GM23338 (cell line): Measurements from ENCODE around the gene HMOX1.

ENCODE experiments used
- CREB1 ChIP-seq: fragments of 250-450 bp; sonication (Bioruptor Pico); IDR thresholded peaks from 2 replicates; pipeline ENCODE4 v1.5.0; 2020; ENCODE audit warnings: low read depth, mild to moderate bottlenecking, moderate library complexity
- EZH2 ChIP-seq: fragments of 200-600 bp; sonication (generic); IDR thresholded peaks from one replicate; pipeline ENCODE4 v1.8.0; 2017; ENCODE audit warnings: antibody characterized with exemption, mild to moderate bottlenecking, low read depth; ENCODE audit not compliant: unreplicated experiment
- EZH2phosphoT487 ChIP-seq: fragments of 200-600 bp; sonication (generic); IDR thresholded peaks from one replicate; pipeline ENCODE4 v1.8.1; 2018; ENCODE audit warnings: antibody characterized with exemption; ENCODE audit not compliant: unreplicated experiment
- JUNB ChIP-seq: IDR thresholded peaks from one replicate; pipeline ENCODE4 v1.6.1; 2016; ENCODE audit warnings: antibody characterized with exemption; ENCODE audit not compliant: unreplicated experiment
- POLR2AphosphoS5 ChIP-seq: IDR thresholded peaks from 2 replicates; pipeline ENCODE4 v1.6.1; 2016; ENCODE audit warnings: antibody characterized with exemption, low read depth
- REST ChIP-seq: IDR thresholded peaks from one replicate; pipeline ENCODE4 v1.6.1; 2018; ENCODE audit warnings: antibody characterized with exemption; ENCODE audit not compliant: unreplicated experiment
- ZNF331 ChIP-seq: fragments of 250-450 bp; sonication (Bioruptor Pico); IDR thresholded peaks from 2 replicates; pipeline ENCODE4 v1.5.0; 2020; ENCODE audit warnings: low read depth, mild to moderate bottlenecking, moderate library complexity
- TF ChIP-seq, protein P1 (sequence below), 2 experiments: fragments of 200-600 bp in 1 of 2; sonication (generic) in 1 of 2; conservative IDR thresholded peaks; 2 replicates each; pipeline versions ENCODE4 v1.5.1 to v1.6.1; 2016 to 2017; ENCODE audit warnings: antibody characterized with exemption in 2 of 2, low read depth in 2 of 2, mild to moderate bottlenecking in 2 of 2, moderate library complexity in 1 of 2

DNA sequence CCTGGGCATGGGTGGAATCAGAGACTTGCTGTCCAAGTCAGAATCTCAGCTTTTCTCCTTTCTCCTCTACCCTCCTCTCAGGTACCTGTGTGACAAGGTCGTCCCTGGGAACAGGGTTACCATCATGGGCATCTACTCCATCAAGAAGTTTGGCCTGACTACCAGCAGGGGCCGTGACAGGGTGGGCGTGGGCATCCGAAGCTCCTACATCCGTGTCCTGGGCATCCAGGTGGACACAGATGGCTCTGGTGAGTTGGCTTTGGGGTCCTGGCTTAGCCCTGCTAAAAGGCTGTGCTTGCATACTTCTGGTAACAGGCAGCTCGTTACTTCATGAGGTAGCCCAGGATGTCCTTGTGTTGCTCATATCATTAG lies 29.8 kb downstream of the HMOX1 start:
- TF ChIP-seq CREB1 (CRISPR knock-in tag) (no peak), EZH2 (no peak), EZH2phosphoT487 (no peak), JUNB (no peak), ZNF331 (no peak), POLR2AphosphoS5 (no peak), REST (no peak)
- TF ChIP-seq, protein P1, sequence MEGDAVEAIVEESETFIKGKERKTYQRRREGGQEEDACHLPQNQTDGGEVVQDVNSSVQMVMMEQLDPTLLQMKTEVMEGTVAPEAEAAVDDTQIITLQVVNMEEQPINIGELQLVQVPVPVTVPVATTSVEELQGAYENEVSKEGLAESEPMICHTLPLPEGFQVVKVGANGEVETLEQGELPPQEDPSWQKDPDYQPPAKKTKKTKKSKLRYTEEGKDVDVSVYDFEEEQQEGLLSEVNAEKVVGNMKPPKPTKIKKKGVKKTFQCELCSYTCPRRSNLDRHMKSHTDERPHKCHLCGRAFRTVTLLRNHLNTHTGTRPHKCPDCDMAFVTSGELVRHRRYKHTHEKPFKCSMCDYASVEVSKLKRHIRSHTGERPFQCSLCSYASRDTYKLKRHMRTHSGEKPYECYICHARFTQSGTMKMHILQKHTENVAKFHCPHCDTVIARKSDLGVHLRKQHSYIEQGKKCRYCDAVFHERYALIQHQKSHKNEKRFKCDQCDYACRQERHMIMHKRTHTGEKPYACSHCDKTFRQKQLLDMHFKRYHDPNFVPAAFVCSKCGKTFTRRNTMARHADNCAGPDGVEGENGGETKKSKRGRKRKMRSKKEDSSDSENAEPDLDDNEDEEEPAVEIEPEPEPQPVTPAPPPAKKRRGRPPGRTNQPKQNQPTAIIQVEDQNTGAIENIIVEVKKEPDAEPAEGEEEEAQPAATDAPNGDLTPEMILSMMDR (conservative IDR thresholded peaks at IDR 0.05; ENCODE audit: low read depth in 2 of 2) = no peak
